PC-3 (cell line): ENCODE measurements around the gene ALG12. TPM values are rescaled to one million over a fixed set of nuclear protein-coding genes. Genes with fewer than 3 reads are reported as not detected.

Experiments
- ATAC-seq: fragments of 200-7000 bp; cut with Tn5 transposase; 2 replicates; pipeline ENCODE4 v1.9.1; 2020; ENCODE audit warnings: mild to moderate bottlenecking, moderate library complexity
- BruUV-seq: library from RNA; stranded (reverse); fragments of 400-500 nt; replicated peaks from 2 replicates; lab custom pipeline; 2021; lab: Mats Ljungman, UMichigan
- CTCF ChIA-PET: fragments of 300-600 bp; sonication (Branson Sonifier 250); formaldehyde crosslinking; loops from one replicate; lab custom pipeline; 2022; ENCODE audit warnings: antibody characterized with exemption; lab: Charles Lee
- POLR2A ChIA-PET: fragments of 300-600 bp; sonication (Branson Sonifier 250); formaldehyde crosslinking; loops from one replicate; lab custom pipeline; 2022; ENCODE audit warnings: antibody characterized with exemption; ENCODE audit not compliant: unreplicated experiment; lab: Charles Lee
- DNase-seq: peaks from one replicate; pipeline ENCODE4 v3.0.0-alpha.2; 2015
- H2AFZ ChIP-seq: fragments of 300-600 bp; sonication (generic); 2 replicates; pipeline ENCODE4 v1.6.0; 2016; ENCODE audit warnings: antibody characterized with exemption, low read length
- H3F3A ChIP-seq: fragments of 300-600 bp; sonication (generic); one replicate; pipeline ENCODE4 v1.6.0; 2017; ENCODE audit warnings: antibody characterized with exemption, low read length, control low read depth, mild to moderate bottlenecking; ENCODE audit not compliant: unreplicated experiment
- H3K27ac ChIP-seq: fragments of 300-600 bp; sonication (generic); 2 replicates; pipeline ENCODE4 v1.5.1; 2016; ENCODE audit warnings: mild to moderate bottlenecking, low read length
- H3K27me3 ChIP-seq: fragments of 300-600 bp; sonication (generic); 2 replicates; pipeline ENCODE4 v1.6.1; 2016; ENCODE audit warnings: low read length, mixed read lengths
- H3K36me3 ChIP-seq: fragments of 300-600 bp; sonication (generic); 2 replicates; pipeline ENCODE4 v1.6.1; 2016; ENCODE audit warnings: low read depth, mixed run types, low read length, mixed read lengths
- H3K4me1 ChIP-seq: fragments of 300-600 bp; sonication (generic); 2 replicates; pipeline ENCODE4 v1.5.1; 2016; ENCODE audit warnings: low read length; ENCODE audit not compliant: insufficient read depth
- H3K4me2 ChIP-seq: fragments of 300-600 bp; sonication (generic); 2 replicates; pipeline ENCODE4 v1.6.0; 2016; ENCODE audit warnings: low read length
- H3K4me3 ChIP-seq: fragments of 300-600 bp; sonication (generic); 2 replicates; pipeline ENCODE4 v1.5.1; 2016; ENCODE audit warnings: mild to moderate bottlenecking, low read length, mixed read lengths
- H3K79me2 ChIP-seq: fragments of 300-600 bp; sonication (generic); 2 replicates; pipeline ENCODE4 v1.6.1; 2017; ENCODE audit warnings: low read length, mixed read lengths
- H3K9ac ChIP-seq: fragments of 300-600 bp; sonication (generic); 2 replicates; pipeline ENCODE4 v1.6.0; 2016; ENCODE audit warnings: mild to moderate bottlenecking, low read length
- H3K9me2 ChIP-seq: fragments of 300-600 bp; sonication (generic); replicated peaks from 2 replicates; pipeline ENCODE4 v1.6.1; 2016; ENCODE audit warnings: mixed run types, low read length, mixed read lengths
- H3K9me3 ChIP-seq: fragments of 300-600 bp; sonication (generic); 2 replicates; pipeline ENCODE4 v1.6.1; 2016; ENCODE audit warnings: low read length, mixed read lengths
- H4K20me1 ChIP-seq: fragments of 300-600 bp; sonication (generic); 2 replicates; pipeline ENCODE4 v1.6.1; 2016; ENCODE audit warnings: low read length, mixed read lengths
- EZH2 ChIP-seq: fragments of 300-600 bp; sonication (generic); IDR thresholded peaks from one replicate; pipeline ENCODE4 v1.6.1; 2017; ENCODE audit warnings: antibody characterized with exemption, mild to moderate bottlenecking, low read length; ENCODE audit not compliant: unreplicated experiment
- EZH2phosphoT487 ChIP-seq: fragments of 300-600 bp; sonication (generic); IDR thresholded peaks from 2 replicates; pipeline ENCODE4 v1.6.1; 2018; ENCODE audit warnings: mild to moderate bottlenecking, antibody characterized with exemption, low read length, borderline replicate concordance
- intact Hi-C: fragments of 100-400 bp; cut with micrococcal nuclease; formaldehyde crosslinking; loops from 2 replicates; pipeline ENCODE4 v1.9.0; 2023
- total RNA-seq: library from RNA; depleted of rRNA; stranded (reverse); fragments of >200 nt; gene quantifications from 2 replicates; pipeline ENCODE4 v1.2.3, GENCODE V29; 2014
- TF ChIP-seq, protein P1 (sequence below): fragments of 300-600 bp; sonication (generic); conservative IDR thresholded peaks from 2 replicates; pipeline ENCODE4 v1.5.1; 2017; ENCODE audit warnings: antibody characterized with exemption, low read depth, mild to moderate bottlenecking, low read length

The ALG12 gene
- total RNA-seq, 1 experiment from 2014 or later: 12.1 TPM

GRCh38 chr22:49885881-49886280, 32.4 kb downstream of the ALG12 start:
- BruUV-seq: no TSS peak
- CTCF ChIA-PET: no interaction called here
- Histone ChIP-seq H3K79me2 (peaks cover 19% of the 10 kb centered on the region), H3K4me1 (no peaks in the 10 kb centered on the region), H3K27me3 (no peaks in the 10 kb centered on the region), H3K9me3 (no peaks in the 10 kb centered on the region), H3F3A (no peaks in the 10 kb centered on the region), H3K27ac (no peak overlapping the region), H3K4me3 (no peak overlapping the region), H3K36me3 (no peaks in the 10 kb centered on the region; the same call in none of the 2 replicates), H3K4me2 (no peak overlapping the region), H2AFZ (no peak overlapping the region), H3K9ac (no peak overlapping the region), H4K20me1 (no peaks in the 10 kb centered on the region), H3K9me2 (no peaks in the 10 kb centered on the region)
- POLR2A ChIA-PET: no interaction called here
- TF ChIP-seq EZH2: no peak
- no peak for TF ChIP-seq EZH2phosphoT487
- TF ChIP-seq, protein P1, sequence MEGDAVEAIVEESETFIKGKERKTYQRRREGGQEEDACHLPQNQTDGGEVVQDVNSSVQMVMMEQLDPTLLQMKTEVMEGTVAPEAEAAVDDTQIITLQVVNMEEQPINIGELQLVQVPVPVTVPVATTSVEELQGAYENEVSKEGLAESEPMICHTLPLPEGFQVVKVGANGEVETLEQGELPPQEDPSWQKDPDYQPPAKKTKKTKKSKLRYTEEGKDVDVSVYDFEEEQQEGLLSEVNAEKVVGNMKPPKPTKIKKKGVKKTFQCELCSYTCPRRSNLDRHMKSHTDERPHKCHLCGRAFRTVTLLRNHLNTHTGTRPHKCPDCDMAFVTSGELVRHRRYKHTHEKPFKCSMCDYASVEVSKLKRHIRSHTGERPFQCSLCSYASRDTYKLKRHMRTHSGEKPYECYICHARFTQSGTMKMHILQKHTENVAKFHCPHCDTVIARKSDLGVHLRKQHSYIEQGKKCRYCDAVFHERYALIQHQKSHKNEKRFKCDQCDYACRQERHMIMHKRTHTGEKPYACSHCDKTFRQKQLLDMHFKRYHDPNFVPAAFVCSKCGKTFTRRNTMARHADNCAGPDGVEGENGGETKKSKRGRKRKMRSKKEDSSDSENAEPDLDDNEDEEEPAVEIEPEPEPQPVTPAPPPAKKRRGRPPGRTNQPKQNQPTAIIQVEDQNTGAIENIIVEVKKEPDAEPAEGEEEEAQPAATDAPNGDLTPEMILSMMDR: no peak
- intact Hi-C loops: no loop called here
- DNase-seq (no peak), ATAC-seq (no peak)

DNA sequence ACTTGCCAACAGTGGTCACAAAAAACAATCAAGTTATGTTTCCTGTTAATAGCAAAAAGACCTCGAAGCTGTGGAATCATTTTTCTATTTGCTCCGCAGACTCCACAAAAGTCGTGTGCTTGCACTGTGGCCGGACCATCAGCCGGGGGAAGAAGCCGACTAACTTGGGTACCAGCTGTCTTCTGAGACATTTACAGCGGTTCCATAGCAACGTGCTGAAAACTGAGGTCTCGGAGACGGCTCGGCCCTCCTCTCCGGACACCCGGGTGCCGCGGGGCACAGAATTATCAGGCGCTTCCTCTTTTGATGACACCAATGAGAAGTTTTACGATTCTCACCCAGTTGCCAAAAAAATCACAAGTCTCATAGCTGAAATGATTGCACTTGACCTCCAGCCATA, 33.0 kb downstream of the ALG12 start:
- Histone ChIP-seq H3K27me3 (no peaks in the 10 kb centered on the region), H3K4me2 (no peak overlapping the region), H3K4me3 (no peak overlapping the region), H3K4me1 (no peaks in the 10 kb centered on the region), H2AFZ (no peak overlapping the region), H3K36me3 (no peaks in the 10 kb centered on the region; the same call in none of the 2 replicates), H3K79me2 (peaks cover 23% of the 10 kb centered on the region), H4K20me1 (no peaks in the 10 kb centered on the region), H3F3A (no peaks in the 10 kb centered on the region), H3K27ac (no peak overlapping the region), H3K9me3 (no peaks in the 10 kb centered on the region), H3K9ac (no peak overlapping the region), H3K9me2 (no peaks in the 10 kb centered on the region)
- ATAC-seq (no peak), DNase-seq (no peak)
- POLR2A ChIA-PET: no interaction called here
- no TSS peak for BruUV-seq
- intact Hi-C loops: no loop called here
- no peak for TF ChIP-seq EZH2
- CTCF ChIA-PET: no interaction called here

DNA sequence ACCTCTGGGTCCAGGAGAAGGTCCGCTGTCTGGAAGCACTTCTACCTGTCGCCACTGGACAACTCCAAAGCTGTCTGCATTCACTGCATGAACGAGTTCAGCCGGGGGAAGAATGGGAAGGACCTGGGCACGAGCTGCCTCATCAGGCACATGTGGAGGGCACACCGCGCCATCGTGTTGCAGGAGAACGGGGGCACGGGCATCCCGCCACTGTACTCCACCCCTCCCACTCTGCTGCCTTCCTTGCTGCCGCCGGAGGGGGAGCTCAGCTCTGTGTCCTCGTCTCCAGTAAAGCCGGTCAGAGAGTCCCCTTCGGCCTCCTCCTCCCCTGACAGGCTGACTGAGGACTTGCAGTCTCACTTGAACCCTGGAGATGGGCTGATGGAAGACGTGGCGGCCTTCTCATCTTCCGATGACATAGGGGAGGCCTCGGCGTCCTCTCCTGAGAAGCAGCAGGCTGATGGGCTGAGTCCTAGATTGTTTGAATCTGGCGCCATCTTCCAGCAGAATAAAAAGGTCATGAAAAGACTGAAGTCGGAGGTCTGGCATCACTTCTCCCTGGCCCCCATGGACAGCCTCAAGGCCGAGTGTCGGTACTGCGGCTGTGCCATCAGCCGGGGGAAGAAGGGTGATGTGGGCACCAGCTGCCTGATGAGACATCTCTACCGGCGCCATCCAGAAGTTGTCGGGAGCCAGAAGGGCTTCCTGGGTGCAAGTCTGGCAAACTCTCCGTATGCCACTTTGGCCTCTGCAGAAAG, 33.6 kb downstream of the ALG12 start:
- ChIA-PET POLR2A (no interaction called here), CTCF (no interaction called here)
- no peaks in the 10 kb centered on the region for H3F3A ChIP-seq
- TF ChIP-seq, protein P1: no peak
- TF ChIP-seq EZH2: no peak
- TF ChIP-seq EZH2phosphoT487: no peak
- H3K9me2 ChIP-seq: no peaks in the 10 kb centered on the region
- intact Hi-C loops: no loop called here
- no peak overlapping the region for H3K27ac ChIP-seq
- H3K9me3 ChIP-seq: no peaks in the 10 kb centered on the region
- H3K36me3 ChIP-seq: no peaks in the 10 kb centered on the region; the same call in none of the 2 replicates
- DNase-seq (no peak), ATAC-seq (no peak)
- peaks cover 25% of the 10 kb centered on the region for H3K79me2 ChIP-seq
- no peaks in the 10 kb centered on the region for H3K4me1 ChIP-seq
- H2AFZ ChIP-seq: no peak overlapping the region
- no peaks in the 10 kb centered on the region for H3K27me3 ChIP-seq
- no peak overlapping the region for H3K9ac ChIP-seq
- H3K4me3 ChIP-seq: no peak overlapping the region
- no peaks in the 10 kb centered on the region for H4K20me1 ChIP-seq
- no TSS peak for BruUV-seq
- H3K4me2 ChIP-seq: no peak overlapping the region
